NCI-H2196 treated with DMSO at 0.1 percent for 48 hours (cell line): ENCODE data around the gene SH3BP4.
A peak's percentile ranks its signal among the peaks of the same experiment; 100 is the strongest.
"Not testable (repeated sequence)": the region's sequence is repeated elsewhere in the genome, so short reads cannot be mapped to it uniquely, and the experiment has no call there.

ENCODE experiments used
- DNase-seq: peaks from one replicate; lab custom pipeline; 2025; ENCODE audit not compliant: unreplicated experiment; lab: John Stamatoyannopoulos, UW

Gene SH3BP4

DNA sequence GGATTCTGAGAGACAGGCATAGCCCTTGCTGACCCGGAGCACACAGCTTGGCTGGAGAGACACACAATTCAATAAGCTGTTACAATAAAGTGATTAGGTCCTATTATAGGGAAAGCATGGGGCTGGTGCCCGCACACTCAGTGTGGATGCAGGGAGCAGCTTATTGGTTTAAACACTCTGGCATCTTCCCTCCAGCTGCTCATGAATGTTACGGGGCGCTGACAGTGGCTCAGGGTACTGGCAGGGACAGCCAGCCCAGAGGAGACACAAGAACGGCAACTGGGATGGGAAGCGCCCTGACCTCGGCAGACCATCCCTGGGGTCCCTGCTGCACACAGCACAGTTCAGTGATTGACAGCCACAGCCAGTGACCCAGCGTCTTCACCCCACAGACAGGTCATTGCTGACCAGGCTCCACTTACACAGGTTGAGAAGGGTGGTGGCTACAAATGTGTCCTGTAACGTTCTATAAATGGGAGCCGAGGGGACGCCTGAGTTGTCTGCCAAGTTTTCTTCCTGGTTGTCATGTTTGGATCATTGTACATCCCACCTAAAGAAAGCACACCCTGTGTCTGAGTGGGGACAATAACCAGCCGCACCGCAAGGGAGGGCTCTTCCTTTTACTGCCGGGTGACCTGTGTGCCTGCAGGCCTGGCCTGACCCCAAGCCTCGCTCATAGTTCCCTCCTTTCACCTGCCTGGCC lies 60.3 kb downstream of the SH3BP4 start:
- DNase-seq: no peak

DNA sequence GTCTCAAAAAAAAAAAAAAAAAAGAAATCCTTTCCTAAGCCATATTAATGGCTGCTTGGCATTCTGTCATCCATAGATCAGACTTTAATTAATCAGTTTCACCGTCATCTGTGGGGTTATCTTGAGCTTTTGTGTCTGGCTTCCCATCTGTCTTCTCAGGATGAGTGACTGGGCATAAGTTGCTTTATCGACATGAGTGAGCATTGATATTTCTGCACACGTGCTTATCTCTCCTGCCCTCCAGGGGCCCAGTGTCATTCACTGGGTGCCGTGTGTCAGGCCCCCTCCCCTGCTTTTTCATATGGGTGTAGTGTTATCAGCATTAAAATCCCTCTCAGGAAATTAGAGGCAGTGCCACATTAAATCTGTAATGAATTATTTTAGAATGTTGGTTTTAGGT lies 65.6 kb downstream of the SH3BP4 start:
- no peak for DNase-seq

DNA sequence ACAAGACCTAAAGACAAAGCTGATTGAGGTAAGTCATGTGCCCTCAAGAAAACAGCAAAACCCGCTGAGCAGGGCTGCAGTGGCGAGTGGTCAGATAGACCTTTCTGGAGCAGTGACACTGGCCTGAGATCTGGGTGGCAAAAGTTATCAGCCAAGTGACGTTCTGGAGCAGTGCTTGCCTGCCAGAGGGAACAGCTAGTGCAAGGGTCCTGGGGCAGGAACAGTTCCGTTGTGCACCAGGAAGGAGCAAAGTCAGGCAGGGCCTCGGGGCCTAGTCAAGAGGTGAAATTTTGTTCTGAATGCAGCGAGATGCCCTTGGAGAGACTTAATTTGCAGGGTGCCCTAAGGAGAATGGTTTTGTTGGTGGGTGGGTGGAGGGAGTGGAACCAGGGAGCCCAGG lies 67.0 kb downstream of the SH3BP4 start:
- DNase-seq: no peak

DNA sequence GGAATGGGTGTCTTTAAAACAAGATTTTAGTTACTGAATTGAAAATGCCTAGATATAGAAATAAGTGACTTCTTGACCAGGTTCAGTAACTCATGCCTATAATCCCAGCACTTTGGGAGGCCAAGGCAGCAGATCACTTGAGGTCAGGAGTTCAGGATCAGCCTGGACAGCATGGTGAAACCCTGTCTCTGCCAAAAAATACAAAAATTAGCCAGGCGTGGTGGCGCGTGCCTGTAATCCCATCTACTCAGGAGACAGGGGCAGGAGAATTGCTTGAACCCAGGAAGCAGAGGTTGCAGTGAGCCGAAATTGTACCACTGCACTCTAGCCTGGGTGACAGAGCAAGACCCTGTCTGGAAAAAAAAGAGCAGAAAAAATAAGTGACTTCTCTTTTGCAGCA lies 68.3 kb downstream of the SH3BP4 start:
- not testable (repeated sequence) for DNase-seq

DNA sequence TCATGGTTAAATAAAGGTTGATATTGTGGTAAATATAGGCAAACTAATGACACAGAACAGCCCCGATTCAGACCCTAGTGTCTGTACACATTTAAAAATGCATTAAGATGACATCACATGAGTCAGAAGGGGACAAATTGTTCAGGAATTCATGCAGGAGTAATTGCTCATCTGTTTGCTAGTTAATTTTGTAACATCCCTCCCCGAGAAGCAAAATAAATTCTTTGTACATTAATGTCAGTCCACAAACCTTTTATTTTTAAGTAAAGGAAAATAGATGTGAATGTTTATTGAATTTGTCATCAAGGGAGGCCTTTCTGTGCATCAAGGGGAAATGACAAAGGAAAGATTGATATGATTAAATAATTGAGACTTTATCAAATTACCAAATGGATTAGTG lies 69.9 kb downstream of the SH3BP4 start:
- DNase-seq: no peak

DNA sequence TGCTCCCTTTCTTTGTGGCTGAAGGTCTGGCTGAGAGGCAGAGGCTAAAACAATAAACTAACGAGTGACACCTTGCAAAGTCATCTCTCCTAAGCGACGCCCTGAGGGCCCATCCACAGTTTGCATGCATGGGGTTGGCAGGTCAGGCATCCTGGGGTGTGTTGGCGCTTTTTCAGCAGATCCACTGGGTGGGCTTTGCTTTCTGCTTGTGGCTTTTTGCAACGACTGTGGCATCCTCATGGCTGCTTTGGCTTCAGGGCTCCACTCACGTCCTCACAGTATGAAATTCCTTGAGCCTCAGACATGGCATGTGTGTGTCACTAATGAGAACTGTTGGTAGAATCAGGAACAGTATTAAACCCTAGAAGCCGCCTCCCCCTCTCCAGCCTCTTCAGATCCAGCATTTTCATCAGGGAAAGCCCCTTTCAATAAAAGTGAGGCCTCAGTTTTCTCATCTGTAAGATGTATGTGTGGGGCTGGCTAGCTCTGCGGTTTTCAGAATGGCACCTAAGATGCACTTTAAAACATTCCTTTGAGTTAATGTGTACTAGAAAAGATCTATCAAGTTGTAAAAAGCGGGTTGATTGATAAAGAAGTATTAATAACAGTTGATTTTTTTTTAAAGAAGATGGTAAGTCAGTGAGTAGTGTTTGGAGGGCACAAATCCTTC lies 72.5 kb downstream of the SH3BP4 start:
- no peak for DNase-seq

DNA sequence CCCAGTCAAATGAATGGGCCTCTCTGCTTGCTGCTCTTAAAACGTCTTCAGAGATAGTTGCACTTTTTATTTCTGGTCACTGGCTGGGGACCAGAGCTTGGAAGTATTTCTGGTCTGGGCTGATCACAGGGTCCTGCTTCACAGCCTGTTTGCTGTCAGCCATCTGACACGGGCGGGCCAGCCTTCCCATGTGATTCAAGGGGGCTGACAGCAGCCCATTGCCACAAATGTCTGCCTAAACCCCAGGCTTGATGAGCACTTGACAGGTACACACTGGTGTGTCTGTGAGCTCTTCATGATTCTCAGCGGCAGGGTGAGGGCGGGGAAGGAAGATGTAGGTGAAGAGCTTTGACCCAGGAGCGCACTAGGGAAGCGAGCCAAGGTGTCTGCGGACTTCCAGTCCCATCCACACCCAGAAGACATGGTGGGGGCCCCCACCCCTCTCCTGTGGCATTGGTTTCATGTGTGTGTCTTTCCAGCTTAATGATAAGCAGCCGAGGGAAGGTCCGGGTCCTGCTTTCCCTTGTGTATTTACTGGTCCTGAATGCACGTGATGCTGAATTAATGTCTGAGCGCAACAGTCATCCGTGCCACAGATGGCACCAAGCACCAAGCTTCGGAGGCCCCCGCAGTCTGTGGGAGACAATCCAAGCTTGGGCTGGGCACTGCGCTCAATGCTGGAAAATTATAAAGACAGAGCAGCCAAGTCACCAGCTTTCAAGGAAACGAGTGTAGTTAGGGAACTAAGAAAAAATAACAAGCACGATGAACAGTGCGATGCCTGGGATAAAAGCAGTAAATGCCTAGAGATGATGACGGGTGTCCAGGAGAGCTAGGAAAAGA lies 73.3 kb downstream of the SH3BP4 start:
- DNase-seq: no peak

DNA sequence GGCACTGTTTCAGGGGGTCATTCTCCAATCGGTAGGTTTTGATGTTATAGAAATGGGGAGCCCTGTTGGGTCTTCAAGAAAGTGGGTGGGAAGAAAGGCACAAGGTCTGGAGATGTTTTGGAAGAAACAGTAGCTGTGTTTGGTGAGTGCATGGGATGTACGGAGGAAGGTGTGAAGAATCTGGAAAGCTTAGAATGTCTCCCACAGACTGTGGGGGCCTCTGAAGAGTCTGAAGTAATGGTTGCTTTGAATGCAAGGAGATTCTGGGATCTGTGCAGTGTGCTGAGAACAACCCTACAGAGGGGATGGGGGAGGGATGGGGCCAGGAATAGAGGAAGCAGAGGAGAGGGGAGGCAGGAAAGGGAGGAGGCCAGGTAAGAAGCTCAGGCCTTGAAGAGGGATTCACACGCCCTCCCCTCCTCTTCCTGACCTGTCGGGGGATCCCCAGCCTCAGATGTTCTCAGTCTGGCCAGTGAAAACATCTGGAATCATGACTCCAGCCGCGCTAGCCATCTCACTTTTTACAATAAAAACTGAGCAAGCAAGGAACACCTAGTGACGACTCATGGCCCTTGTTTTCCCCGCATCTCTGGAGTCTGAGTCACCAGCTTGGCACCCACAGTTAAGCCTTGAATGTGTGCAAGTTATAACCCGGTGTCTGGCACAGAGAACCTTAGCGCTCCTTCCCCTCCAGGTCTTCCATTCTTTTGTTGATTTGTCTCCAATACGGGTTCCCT lies 74.2 kb downstream of the SH3BP4 start:
- DNase-seq: peak; percentile 44

DNA sequence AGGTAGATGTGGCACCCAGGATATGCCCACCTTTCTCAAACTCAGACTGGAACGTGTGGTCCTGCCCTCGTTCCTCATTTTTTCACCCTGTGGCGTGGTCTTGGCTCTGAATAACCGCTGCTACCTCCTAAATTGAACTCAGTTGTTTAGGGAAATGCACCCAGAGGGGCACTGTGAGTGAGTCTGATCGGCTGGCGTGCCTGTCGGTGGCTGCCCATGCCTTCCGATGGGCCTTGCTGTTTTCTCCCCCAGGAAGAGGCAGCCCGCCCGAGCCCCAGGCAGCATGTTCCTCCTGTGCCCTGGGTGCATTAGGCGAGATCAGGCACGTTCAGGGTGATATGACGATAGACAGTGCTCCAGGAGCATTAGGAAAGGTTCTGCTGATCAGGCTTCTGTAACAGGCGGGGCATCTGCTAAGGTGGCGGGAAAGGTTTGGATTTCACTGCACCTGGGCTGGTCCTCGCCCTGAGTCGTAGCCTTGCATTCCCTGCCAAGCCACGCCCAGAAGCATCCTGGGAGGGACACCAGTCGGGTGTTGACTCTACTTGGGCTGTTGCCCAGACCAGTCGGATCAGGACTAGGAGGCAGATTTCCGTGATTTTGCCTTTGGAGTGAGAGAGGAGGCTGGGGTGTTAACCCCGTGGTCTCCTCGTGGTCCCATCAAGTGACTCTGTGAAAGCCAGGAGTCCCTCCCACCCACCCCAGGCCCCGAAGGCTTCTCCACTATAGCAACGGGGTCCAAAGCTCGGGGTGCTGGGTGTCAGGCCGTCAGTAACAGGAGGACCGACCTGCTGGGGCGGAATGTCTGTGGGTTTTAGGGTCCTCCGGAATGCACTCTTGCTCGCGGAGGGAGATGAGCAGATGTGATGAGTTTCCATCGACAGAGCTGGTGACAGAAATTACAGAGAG lies 75.1 kb downstream of the SH3BP4 start:
- peak; percentile 98 for DNase-seq

DNA sequence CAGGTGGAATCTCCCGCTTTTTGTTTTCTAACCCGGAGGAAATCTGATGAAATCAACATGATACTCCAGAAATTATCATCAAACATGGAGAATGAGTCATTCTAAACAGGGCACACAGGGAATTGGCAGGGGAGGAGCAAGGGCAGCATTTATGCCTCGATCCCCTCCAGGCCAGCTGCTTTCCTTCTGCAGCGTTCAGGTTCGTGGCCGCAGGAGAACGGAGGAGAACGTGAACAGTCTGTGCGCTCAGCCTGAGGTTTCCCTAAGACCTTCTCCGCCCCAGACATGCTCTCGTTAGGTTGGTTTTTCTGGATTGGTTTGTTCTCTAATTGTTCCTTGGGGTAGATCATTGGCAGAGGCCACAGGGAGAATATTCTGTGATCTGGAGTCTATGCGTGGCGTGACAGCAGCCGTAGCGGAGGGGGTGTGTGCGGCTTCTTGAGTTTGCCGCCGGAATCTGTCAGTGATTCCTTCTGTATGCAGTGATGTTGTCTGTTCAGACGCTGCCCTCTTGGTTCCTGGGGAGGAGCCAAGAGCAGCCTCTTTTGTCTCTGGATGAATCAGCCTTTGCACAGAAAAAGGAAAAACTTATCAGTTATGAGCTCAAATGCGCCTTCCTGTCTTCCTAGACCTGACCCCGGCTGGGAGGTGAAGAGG lies 75.9 kb downstream of the SH3BP4 start:
- peak; percentile 70 for DNase-seq

DNA sequence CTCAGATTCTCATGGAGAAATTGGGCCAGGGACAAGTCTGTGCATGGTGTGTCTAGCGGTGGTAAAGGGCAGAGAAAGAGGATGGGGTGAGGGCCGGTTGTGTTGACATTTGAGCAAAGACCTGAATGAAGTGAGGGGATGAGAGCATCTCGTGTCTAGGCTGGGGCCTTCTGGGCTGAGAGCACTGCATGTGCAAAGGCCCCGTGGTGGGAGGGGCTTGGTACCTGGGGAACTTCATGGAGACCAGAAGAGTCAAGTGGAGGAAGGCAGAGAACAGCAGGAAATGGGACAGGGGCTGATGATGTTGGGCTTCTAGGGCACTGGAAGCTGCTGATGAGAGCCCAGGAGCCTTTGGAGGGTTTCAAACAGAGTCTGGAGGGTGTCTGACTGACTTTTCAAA lies 76.8 kb downstream of the SH3BP4 start:
- DNase-seq: no peak

DNA sequence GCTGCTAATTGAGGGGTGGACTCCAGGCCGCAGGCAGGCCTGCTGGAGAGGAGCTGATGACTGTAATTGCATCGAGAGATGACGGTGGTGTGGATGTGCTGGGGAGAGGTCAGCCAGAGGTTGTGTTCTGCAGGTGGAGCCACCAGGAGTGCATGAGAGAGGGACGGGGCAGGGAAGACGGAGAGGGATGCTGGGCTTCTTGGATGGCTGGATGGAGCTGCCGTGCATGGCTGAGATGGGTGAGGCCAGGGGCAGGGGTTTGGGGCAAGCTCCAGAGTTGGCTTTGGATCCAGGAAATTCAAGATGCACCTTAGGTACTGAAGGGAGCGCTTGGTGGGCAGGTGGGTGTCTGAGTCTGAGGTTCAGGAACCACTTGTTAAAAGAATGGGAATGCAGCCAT lies 77.2 kb downstream of the SH3BP4 start:
- DNase-seq: no peak

DNA sequence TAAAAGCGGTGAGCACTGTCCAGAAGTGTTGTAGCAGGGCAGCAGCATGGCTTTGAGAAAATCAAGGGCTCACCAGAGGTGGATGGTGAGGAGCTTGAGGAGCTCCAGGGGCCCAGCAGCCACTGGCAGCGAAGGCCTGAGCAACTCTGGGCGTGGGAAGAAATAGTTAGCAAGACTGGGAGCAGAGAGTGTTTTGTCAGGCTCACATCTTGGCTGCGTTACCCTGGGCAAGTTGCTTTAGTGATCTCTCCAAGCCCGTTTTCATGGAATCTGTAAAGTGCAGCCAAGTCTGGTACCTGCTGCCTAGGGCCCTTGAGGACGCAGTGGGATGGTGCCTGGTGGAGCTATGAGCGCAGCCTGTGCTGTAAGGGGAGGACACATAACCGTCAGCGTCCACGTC lies 78.3 kb downstream of the SH3BP4 start:
- DNase-seq: no peak

DNA sequence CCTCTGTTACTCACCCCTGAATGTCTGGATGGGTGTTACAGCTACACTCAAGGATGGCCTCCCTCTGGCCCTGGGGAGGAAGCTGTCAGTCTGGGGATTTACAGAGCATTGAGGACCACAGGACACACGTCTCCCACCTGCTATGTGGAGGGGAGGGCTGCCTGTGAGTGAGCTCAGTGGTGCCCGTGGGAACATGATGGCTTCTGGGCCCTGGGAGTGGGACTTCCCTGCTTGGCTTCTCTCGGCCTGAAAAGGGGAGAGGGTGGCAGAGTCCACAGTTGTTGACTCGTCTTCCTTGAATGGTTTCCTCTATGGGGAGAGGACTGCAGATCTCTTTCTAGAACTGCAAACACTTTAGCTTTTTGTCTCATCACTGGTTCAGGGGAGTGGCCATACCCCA lies 79.1 kb downstream of the SH3BP4 start:
- DNase-seq: no peak

DNA sequence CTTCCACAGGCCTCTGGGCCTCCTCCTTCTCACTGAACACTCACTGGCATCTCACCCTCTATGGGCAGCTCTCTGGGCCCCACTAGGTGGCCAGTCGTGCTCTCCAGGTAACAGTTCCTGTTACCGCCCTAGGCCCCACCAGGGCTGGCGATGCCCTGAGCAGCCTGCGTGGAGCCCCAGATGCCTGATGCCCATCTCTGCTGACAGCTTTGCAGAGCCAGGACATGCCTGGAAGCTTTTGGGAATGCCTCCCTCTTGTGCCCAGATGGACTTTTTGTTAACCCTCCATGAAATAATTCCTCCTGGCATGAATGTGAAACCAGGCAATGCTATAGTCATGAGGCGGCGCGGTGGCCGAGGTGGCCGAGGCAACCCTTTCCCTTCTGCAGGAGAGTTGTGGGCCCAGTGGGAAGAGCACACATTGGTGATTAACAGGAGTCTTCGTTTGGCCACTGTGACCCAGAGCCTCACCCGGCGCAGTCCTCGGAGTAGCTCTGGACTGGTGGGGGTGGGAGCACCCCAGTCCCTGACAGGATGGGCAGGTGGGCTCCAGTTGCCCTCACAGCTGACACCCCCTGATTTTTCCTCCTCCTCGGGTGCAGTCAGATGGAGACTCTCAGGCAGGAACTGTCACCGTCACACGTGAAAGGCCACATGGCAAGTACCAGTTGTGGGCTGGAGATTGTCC lies 80.0 kb downstream of the SH3BP4 start:
- no peak for DNase-seq

DNA sequence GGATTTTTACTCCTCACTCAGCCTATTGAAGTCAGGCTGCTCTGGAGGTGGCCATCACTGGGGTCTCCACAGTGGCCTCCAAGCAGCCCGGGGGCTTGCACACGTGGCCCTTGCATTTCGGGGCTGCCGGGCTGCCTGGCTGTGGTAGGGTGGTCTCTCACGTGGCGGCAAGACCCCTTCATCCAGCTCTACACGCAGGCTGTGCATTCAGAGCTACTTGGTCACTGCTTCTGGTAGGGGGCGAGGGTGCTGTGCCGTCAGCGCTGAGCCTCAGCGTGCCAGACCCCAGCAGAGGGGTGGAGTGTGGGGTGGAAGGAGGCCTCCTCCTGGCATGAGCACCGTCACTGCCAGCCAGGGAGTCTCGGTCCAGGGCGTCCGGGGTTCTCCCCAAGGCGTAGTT lies 80.6 kb downstream of the SH3BP4 start:
- no peak for DNase-seq

DNA sequence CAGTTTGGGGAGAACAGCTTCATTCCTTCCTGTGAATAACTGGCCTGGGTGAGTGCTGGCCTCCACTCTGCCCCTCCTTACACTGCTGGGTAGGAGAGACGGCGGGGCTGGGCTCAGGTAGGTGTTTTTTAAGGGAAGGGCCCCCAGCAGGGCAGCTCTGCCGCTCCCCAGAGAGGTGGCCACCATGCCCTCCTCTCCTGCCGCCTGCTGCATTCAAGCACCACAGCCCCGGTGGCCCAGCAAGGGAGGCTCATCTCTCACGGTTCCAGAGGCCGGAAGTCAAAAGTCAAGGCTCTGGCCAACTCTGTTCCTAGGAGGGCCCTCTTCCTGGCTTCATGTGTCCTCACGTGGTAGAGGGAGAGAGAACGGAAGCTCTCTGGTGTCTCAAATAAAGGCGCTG lies 81.1 kb downstream of the SH3BP4 start:
- no peak for DNase-seq

DNA sequence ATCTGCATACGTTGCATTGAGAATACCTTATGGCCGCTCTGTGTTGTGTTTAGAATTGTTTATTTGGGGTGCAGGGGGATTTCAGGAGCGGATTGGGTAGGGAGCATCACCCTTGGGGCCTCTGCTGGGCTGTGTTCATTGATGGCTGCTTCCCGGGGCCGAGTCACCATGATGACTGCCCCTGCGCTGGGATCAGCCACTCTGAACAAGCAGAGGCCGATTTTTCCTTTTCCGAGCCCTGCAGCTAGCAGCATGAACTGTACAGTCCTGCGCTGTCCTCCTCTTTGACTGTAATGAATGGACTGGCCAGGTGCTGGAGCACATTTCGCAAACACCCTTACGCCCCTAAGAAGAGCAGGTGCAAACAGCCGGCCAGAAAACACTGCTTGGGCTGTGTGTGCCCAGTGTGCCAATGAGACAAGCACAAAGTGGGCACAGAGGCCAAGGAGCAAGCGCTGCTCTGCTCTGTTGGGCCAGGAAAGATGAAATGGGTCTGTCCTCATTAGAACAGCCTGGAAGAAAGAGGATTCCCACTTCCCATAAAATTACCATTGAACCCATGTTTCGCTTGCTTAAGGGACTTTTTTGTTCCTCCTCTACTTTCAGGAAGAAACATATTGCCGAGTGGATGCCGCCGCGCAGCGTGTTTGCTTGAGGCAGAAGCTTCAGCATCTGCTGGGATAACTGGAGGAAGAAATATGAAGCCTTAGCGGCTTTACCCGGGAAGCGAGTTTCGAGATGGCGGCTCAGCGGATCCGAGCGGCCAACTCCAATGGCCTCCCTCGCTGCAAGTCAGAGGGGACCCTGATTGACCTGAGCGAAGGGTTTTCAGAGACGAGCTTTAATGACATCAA lies 82.7 kb downstream of the SH3BP4 start:
- DNase-seq: peak; percentile 24
